ENCODE data around the gene MAML3.

DNA sequence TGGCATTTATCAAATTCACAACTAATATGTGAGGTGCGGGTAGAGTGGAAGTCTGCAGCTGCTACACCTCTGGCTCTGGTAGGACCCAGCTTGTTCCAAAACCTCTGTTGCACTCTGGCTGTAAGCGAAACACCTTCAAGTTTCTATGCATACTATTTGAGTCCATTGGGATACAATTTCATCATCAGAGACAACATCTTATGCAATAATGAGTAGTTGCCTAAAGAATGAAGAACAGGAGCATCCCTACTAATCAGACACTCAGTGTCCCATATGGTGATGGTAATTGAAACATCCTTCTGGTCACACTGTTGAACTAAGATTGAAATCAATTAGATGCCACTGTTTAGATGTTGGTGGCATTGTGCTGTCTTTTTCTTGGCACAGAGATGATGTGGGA, 309.9 kb downstream of the MAML3 start:
- TF ChIP-seq, protein P1, sequence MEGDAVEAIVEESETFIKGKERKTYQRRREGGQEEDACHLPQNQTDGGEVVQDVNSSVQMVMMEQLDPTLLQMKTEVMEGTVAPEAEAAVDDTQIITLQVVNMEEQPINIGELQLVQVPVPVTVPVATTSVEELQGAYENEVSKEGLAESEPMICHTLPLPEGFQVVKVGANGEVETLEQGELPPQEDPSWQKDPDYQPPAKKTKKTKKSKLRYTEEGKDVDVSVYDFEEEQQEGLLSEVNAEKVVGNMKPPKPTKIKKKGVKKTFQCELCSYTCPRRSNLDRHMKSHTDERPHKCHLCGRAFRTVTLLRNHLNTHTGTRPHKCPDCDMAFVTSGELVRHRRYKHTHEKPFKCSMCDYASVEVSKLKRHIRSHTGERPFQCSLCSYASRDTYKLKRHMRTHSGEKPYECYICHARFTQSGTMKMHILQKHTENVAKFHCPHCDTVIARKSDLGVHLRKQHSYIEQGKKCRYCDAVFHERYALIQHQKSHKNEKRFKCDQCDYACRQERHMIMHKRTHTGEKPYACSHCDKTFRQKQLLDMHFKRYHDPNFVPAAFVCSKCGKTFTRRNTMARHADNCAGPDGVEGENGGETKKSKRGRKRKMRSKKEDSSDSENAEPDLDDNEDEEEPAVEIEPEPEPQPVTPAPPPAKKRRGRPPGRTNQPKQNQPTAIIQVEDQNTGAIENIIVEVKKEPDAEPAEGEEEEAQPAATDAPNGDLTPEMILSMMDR (IDR thresholded peaks at IDR 0.05; ENCODE audit: low read depth, low read length) = no peak
- TF ChIP-seq EZH2phosphoT487 (IDR thresholded peaks at IDR 0.05; ENCODE audit: low read depth) = no peak
